GM12865 (cell line): ENCODE measurements around the gene TPSB2.

Source experiments
- DNase-seq: peaks from one replicate; pipeline ENCODE4 v3.0.0; 2010; ENCODE audit warnings: low read depth
- H3K4me3 ChIP-seq: 2 replicates; pipeline ENCODE4 v1.5.1; 2011; ENCODE audit warnings: mild to moderate bottlenecking, low read depth, low read length, control low read depth
- TF ChIP-seq, protein P1 (sequence below): IDR thresholded peaks from 2 replicates; pipeline ENCODE4 v1.5.1; 2011; ENCODE audit warnings: low read length, control low read depth, low read depth, inconsistent platforms; ENCODE audit not compliant: insufficient read depth; ENCODE audit errors: missing control alignments

Gene TPSB2

GRCh38 chr16:1184156-1184868 lies 45.7 kb downstream of the TPSB2 start:
- TF ChIP-seq, protein P1, sequence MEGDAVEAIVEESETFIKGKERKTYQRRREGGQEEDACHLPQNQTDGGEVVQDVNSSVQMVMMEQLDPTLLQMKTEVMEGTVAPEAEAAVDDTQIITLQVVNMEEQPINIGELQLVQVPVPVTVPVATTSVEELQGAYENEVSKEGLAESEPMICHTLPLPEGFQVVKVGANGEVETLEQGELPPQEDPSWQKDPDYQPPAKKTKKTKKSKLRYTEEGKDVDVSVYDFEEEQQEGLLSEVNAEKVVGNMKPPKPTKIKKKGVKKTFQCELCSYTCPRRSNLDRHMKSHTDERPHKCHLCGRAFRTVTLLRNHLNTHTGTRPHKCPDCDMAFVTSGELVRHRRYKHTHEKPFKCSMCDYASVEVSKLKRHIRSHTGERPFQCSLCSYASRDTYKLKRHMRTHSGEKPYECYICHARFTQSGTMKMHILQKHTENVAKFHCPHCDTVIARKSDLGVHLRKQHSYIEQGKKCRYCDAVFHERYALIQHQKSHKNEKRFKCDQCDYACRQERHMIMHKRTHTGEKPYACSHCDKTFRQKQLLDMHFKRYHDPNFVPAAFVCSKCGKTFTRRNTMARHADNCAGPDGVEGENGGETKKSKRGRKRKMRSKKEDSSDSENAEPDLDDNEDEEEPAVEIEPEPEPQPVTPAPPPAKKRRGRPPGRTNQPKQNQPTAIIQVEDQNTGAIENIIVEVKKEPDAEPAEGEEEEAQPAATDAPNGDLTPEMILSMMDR: no peak
- DNase-seq: no peak
- H3K4me3 ChIP-seq: no peak overlapping the region

DNA sequence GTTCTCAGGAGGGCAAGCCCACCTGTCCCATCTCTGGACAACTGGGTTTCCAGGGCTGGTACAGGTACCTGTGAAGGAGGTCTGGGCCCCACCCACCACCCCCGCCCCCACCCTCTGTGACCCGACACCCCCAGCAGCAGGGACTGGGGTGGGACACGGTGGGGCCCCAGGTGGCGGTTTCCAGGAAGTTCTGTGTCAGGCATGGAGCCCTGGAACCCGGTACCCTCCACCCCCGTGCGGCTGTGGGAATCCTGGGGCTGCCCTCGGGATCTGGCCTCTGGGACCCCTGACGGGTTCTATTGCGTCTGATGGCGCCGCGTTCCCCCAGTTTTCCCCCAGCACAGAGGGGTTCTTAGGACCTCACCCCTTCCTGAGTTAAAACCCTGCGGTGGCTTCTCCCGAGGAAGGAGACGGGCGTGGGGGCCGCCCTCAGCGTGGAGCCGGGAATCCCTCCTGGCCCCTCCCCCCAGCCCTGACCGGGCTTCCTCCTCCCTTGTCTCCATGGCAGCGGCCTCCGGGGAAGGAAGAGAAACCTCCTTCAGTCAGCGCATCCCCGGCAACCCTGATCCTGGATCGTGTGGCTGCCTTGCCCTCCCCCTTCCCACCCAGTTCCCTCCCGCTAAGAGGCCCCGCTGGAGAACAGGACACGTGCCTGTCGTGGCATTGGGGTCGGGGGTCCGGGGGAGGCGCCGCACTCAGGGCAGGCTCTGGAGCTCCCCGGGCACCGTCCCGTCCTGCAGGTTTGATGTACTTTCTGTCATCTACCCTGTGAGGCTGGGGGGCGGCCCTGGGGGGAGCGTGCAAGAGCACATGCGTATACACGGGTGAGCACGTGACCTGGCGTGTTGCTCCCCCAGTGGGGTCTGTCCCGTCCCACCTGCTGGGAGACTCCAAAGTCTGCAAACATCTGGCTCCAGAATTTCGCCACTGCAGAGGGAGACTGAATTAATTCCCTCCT lies 46.8 kb downstream of the TPSB2 start:
- H3K4me3 ChIP-seq: no peak overlapping the region
- no peak for DNase-seq
- TF ChIP-seq, protein P1: no peak

DNA sequence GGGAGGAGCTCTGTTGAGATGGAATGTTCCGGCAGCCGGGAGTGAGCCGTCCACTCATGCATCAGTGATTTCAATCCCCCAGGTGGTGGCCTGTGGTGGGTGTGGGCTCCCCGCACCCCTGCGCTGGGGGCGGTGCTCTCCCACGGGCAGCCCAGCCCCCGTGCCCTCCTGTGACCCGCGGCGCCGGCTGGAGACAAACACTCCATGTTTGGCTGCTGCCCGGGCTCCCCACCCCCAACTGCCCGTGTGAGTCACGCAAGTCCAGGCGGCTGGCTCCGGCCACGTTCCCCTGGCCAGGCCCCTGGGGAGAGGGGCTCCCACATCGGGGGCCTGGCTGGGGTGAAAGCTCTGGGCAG lies 47.7 kb downstream of the TPSB2 start:
- TF ChIP-seq, protein P1: no peak
- no peak overlapping the region for H3K4me3 ChIP-seq
- no peak for DNase-seq

DNA sequence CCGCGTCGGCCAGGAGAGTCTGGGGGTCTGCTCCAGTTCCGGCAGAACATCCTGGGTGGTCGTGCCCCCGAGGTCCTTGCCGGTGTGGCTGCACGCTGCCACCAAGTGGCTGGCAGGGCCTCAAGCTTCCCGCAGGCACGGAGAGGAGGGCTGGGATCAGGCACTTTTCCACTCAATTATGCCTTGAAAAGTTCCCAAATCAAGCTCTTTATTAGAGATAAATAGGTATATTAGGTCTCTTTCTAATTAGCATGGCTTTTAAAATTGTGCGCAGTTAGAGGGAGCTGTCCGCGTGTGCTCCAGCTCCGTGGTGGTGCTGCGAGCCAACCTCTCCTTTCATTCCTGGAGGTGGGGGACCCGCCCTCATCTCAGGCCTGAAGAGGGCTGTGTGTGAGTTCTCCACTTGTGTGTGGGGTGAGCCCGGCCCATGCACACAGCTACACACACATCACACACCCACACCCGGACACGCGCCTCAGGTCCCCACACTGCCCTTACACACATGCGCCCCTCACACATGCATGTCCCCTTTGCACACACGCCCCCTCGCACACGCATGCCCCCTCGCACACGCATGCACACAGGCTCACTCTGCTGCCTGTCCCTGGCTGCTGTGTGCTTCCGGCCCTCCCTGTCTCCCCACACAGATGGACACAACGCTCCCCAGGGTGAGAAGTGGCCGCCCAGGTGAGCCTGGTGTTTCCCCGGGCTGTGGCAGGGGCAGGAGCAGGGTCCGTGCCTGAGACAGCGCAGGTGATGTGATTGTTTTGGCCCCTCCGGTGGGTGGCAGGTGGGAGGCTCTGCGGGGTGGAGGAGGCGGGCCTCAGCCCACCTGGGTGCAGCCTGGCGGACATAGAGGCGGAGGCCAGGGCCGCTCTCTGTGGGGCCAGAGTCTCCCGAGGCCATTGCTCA lies 48.3 kb downstream of the TPSB2 start:
- TF ChIP-seq, protein P1: no peak
- no peak overlapping the region for H3K4me3 ChIP-seq

GRCh38 chr16:1180549-1181403 lies 49.2 kb downstream of the TPSB2 start:
- TF ChIP-seq, protein P1: no peak
- no peak for DNase-seq
- no peak overlapping the region for H3K4me3 ChIP-seq

More for the DNA sequence above, 48.3 kb downstream of the TPSB2 start:
- no peak for DNase-seq
